Thyroid gland (tissue), 4 donors: ENCODE results near the gene AGBL4. TPM values are rescaled to one million over a fixed set of nuclear protein-coding genes. Genes with fewer than 3 reads are reported as not detected.

Experiments used
- DNase-seq, 2 donors: peaks; one replicate each; pipeline ENCODE4 v3.0.0-alpha.2; 2019
- H3K27ac ChIP-seq, 3 donors: fragments of 200-600 bp; sonication (generic); 1 replicate in 2 of 3; 2 replicates in 1 of 3; pipeline ENCODE4 v1.5.1; 2016 to 2019; ENCODE audit warnings: mild to moderate bottlenecking in 1 of 3, moderate library complexity in 1 of 3
- H3K27me3 ChIP-seq: fragments of 200-600 bp; sonication (generic); one replicate; pipeline ENCODE4 v1.5.1; 2019
- H3K36me3 ChIP-seq, 2 donors: fragments of 200-600 bp; sonication (generic); one replicate each; pipeline ENCODE4 v1.5.1; 2016 to 2019
- H3K4me1 ChIP-seq, 2 donors: fragments of 200-600 bp; sonication (generic); one replicate each; pipeline ENCODE4 v1.5.1; 2017 to 2019
- H3K4me3 ChIP-seq, 3 donors: fragments of 200-600 bp; sonication (generic); replicated peaks in 1 of 3; 1 replicate in 2 of 3; 2 replicates in 1 of 3; pipeline ENCODE4 v1.5.1; 2016; ENCODE audit warnings: mild to moderate bottlenecking in 1 of 3
- H3K9me3 ChIP-seq: fragments of 200-600 bp; sonication (generic); one replicate; pipeline ENCODE4 v1.5.1; 2017
- POLR2A ChIP-seq, 2 donors: fragments of 450-650 bp; IDR thresholded peaks; one replicate each; pipeline ENCODE4 v1.6.1; 2017; ENCODE audit warnings: antibody characterized with exemption in 2 of 2, mild to moderate bottlenecking in 2 of 2, moderate library complexity in 1 of 2
- WGBS, 2 donors: methylation state at CpG; one replicate each; pipeline ENCODE4 v1.1.5; 2017; 5-methylcytosine and 5-hydroxymethylcytosine counted together
- intact Hi-C: fragments of 100-400 bp; cut with DNase I; formaldehyde crosslinking; loops from one replicate; pipeline ENCODE4 v1.15.1; 2023
- total RNA-seq, 4 donors: library from RNA; depleted of rRNA; stranded (reverse); fragments of >200 nt; gene quantifications; one replicate each; pipeline ENCODE4 v1.2.3, GENCODE V29; 2016
- TF ChIP-seq, protein P1 (sequence below), 6 experiments: fragments of 200-600 bp in 3 of 6; fragments of 450-650 bp in 3 of 6; sonication (generic) in 3 of 6; IDR thresholded peaks; one replicate each; pipeline ENCODE4 v1.5.1; 2016 to 2019; ENCODE audit warnings: antibody characterized with exemption in 6 of 6, mild to moderate bottlenecking in 2 of 6, inconsistent platforms in 1 of 6, moderate library complexity in 1 of 6

The AGBL4 gene
- total RNA-seq, 4 donors from 2014 or later: 2.1 to 6.0 (median 4.8) TPM

DNA sequence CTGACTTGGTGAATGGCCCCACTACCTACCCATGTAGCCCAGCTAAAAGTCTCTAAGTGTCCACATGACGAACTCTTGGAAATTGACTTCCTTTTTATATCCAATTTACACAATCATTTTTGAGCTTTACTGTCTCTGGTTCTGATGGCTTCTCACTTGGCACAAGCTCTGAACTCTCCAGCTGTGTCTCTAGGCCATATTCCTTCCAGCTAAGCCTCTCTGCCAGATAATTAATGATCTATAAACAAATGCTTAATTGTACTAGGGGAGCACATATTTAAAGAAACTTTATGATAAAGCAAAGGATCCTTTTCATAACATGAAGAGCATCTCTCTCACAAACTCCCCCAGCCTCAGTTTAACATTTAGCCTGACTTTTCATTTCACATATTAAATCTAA, 1230.8 kb downstream of the AGBL4 start:
- Histone ChIP-seq H3K4me3 (no peak overlapping the region), H3K36me3 (no peaks in the 10 kb centered on the region), H3K9me3 (no peaks in the 10 kb centered on the region), H3K27ac (no peak overlapping the region), H3K4me1 (no peaks in the 10 kb centered on the region), H3K27me3 (no peaks in the 10 kb centered on the region)
- TF ChIP-seq, protein P1, sequence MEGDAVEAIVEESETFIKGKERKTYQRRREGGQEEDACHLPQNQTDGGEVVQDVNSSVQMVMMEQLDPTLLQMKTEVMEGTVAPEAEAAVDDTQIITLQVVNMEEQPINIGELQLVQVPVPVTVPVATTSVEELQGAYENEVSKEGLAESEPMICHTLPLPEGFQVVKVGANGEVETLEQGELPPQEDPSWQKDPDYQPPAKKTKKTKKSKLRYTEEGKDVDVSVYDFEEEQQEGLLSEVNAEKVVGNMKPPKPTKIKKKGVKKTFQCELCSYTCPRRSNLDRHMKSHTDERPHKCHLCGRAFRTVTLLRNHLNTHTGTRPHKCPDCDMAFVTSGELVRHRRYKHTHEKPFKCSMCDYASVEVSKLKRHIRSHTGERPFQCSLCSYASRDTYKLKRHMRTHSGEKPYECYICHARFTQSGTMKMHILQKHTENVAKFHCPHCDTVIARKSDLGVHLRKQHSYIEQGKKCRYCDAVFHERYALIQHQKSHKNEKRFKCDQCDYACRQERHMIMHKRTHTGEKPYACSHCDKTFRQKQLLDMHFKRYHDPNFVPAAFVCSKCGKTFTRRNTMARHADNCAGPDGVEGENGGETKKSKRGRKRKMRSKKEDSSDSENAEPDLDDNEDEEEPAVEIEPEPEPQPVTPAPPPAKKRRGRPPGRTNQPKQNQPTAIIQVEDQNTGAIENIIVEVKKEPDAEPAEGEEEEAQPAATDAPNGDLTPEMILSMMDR (IDR thresholded peaks at IDR 0.05): no peak
- intact Hi-C loops: no loop called here
- DNase-seq: no peak
- WGBS, 2 donors: 80 to 82% methylated on average over 1 of the region's 1 CpG

DNA sequence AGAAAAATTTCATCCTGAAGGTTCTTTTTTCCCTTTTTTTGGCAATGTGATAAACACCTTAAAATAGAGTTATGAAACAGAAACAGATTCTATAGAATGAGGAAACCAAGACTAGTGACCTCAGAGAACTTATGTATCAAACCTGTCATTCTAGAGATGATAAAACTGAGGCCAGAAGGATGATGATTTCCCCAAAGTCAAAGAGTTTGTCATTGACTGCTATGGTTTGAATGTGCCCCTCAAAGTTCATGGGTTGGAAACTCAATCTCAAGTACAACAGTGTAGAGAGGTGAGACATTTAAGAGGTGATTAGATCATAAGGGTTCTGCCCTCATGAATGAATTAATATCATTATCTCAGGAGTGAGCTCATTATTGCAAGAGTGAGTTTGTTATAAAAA, 1233.4 kb downstream of the AGBL4 start:
- Histone ChIP-seq H3K27me3 (no peaks in the 10 kb centered on the region), H3K4me1 (no peaks in the 10 kb centered on the region), H3K36me3 (no peaks in the 10 kb centered on the region), H3K9me3 (no peaks in the 10 kb centered on the region), H3K27ac (no peak overlapping the region), H3K4me3 (no peak overlapping the region)
- intact Hi-C loops: no loop called here
- no peak for DNase-seq
- TF ChIP-seq POLR2A (IDR thresholded peaks at IDR 0.05): no peak
- TF ChIP-seq, protein P1 (IDR thresholded peaks at IDR 0.05): no peak

DNA sequence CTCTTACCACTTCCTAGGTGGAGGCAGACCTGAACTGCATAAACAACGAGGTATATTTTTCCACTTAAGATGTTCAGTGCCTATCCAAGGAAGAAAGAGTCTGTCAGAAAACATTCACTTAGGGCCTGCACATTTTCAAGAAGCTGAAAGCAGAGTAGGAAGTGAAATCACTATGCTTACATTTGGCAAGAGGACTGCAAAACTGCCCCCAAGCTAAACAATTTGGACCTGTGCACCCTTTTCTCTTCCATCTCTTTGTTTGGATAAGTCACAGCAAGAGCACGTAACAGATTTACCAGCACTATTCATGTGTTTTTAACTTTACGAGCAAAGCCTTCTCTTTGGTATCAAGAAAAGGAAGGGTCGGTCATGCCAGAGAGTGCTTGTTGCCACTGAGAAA, 1233.9 kb downstream of the AGBL4 start:
- Histone ChIP-seq H3K4me1 (no peaks in the 10 kb centered on the region), H3K27ac (no peak overlapping the region), H3K9me3 (no peaks in the 10 kb centered on the region), H3K4me3 (no peak overlapping the region), H3K36me3 (no peaks in the 10 kb centered on the region), H3K27me3 (no peaks in the 10 kb centered on the region)
- DNase-seq: no peak
- no peak for TF ChIP-seq POLR2A (IDR thresholded peaks at IDR 0.05)
- TF ChIP-seq, protein P1 (IDR thresholded peaks at IDR 0.05): no peak
- intact Hi-C loops: no loop called here
- WGBS, 2 donors: 35 to 45% methylated on average over 4 of the region's 4 CpGs

GRCh38 chr1:48785869-48786268, 1237.9 kb downstream of the AGBL4 start:
- TF ChIP-seq POLR2A (IDR thresholded peaks at IDR 0.05): no peak
- TF ChIP-seq, protein P1 (IDR thresholded peaks at IDR 0.05): no peak
- no peak for DNase-seq
- WGBS, 2 donors: 92 to 94% methylated on average over 1 of the region's 1 CpG
- intact Hi-C loops: no loop called here
- Histone ChIP-seq H3K4me1 (no peaks in the 10 kb centered on the region), H3K36me3 (no peaks in the 10 kb centered on the region), H3K9me3 (no peaks in the 10 kb centered on the region), H3K4me3 (no peak overlapping the region), H3K27ac (no peak overlapping the region), H3K27me3 (no peaks in the 10 kb centered on the region)

- H3K27me3 ChIP-seq: no peaks in the 10 kb centered on the region
- H3K9me3 ChIP-seq: no peaks in the 10 kb centered on the region
- intact Hi-C loops: no loop called here
- no peaks in the 10 kb centered on the region for H3K4me1 ChIP-seq
- H3K36me3 ChIP-seq: no peaks in the 10 kb centered on the region
- no peak overlapping the region for H3K4me3 ChIP-seq
- 69 to 72% methylated on average over 2 of the region's 2 CpGs for WGBS, 2 donors
- no peak for DNase-seq
- no peak for TF ChIP-seq POLR2A (IDR thresholded peaks at IDR 0.05)
- TF ChIP-seq, protein P1 (IDR thresholded peaks at IDR 0.05): no peak
- H3K27ac ChIP-seq: no peak overlapping the region
These were observed 1239.5 kb downstream of the AGBL4 start for GRCh38 chr1:48784301-48784700.
